GM11168 (cell line): ENCODE measurements around the gene BCAP31.
"Not testable (repeated sequence)": the region's sequence is repeated elsewhere in the genome, so short reads cannot be mapped to it uniquely, and the experiment has no call there.

ENCODE experiments used
- in situ Hi-C: fragments of 300-500 bp; cut with MboI; formaldehyde crosslinking; loops from one replicate; pipeline ENCODE4 v1.12.0; 2022; ENCODE audit warnings: low sequenced_read_pairs; ENCODE audit not compliant: unreplicated experiment

Gene BCAP31

DNA sequence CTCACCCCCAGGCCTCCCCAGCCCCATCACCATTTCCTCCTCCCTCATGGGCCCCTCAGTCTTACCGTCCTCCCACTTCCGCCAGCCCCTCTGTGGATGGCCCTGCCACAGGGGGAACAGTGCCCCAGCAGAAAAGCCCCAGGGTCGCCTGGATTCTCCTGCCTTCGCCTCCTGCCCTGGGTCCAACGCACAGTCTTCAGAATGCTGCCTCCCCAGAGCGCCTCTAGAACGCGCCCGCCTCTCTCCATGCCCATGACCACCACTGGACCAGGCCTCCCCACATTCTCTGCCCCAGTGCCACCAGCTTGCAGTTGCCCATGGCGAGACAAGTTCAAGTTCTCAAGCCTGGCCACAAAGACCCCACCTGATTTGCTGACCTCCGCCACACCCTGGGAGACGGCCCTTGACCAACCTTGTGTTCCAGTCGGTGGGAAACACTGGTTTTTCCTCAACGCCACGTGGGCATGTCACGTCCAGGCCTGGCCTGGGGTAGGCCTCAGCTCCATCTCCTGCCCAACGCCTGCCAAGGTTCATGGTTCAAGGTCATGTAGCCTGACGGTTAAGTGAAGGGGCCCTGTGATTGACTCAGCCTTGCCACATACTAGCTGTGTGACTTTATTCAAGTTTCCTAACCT is 39.2 kb upstream of the BCAP31 start:
- in situ Hi-C loops: no loop called here

DNA sequence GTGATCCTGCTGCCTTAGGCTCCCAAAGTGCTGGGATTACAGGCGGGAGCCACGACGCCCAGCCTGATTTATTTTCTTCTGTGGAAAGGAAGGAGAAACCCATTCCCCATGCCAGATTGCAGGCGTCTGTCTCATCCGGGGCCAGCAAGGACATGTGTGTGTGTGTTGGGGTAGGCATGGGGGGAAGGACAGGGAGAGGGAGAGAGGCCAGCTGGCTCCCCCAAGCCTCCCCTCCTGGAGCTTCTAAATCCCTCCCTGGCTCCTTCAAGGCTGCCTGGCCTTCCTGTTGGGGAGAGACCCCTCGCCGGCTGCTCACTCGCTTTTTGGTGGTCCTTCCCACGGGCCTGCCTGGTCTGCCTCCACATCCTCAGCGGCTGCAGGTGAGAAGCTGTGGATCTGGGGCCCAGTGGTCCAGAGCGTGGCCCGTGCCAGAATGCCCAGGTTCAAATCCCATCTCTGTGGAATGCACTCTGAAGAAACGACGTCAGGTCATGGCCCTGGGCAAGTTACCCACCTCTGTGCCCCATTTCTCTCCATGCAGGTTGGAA is 38.5 kb upstream of the BCAP31 start:
- in situ Hi-C loops: no loop called here

GRCh38 chrX:153761863-153762262 is 37.7 kb upstream of the BCAP31 start:
- in situ Hi-C loops: no loop called here

DNA sequence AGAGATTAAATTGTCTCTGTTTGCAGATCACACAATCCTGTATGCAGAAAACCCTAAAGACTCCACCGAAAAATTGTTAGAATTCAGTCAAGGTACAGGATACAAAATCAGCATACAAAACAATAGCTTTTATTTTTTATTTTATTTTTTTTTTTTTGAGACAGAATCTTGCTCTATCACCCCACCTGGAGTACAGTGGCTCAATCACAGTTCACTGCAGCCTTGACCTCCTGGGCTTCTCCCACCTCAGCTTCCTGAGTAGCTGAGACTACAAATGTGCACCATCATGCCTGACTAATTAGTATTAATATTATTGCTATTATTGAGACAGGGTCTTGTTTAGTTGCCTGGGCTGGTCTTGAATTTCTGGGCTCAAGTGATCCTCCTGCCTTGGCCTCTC is 30.9 kb upstream of the BCAP31 start:
- in situ Hi-C loops: no loop called here

- in situ Hi-C loops: no loop called here
Observed at GRCh38 chrX:153750127-153750774, 26.1 kb upstream of the BCAP31 start.

- in situ Hi-C loops: not testable (repeated sequence)
Observed at GRCh38 chrX:153749017-153749416, 24.8 kb upstream of the BCAP31 start.

- in situ Hi-C loops: not testable (repeated sequence)
Observed at GRCh38 chrX:153746991-153747390, 22.8 kb upstream of the BCAP31 start.

DNA sequence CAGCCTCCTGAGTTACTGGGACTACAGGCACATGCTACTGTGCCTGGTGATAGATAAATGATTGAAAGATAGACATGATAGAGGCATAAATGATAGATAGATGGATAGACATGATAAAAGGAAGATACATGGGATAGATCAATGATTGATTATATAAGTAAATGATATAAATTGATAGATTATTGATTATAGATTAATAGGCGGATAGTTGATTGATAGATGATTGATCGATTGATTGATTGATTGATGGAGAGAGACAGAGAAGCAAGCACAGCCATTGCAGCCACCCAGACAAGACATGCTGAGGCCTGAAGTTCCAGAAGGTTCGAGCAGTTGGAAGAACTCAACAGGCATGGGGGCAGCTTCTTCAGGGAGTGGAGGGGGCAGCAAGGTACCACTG is 22.2 kb upstream of the BCAP31 start:
- in situ Hi-C loops: no loop called here

GRCh38 chrX:153745067-153745433 is 20.9 kb upstream of the BCAP31 start:
- in situ Hi-C loops: not testable (repeated sequence)

- in situ Hi-C loops: no loop called here
Observed at GRCh38 chrX:153744210-153745066, 20.3 kb upstream of the BCAP31 start.

GRCh38 chrX:153743468-153744209 is 19.5 kb upstream of the BCAP31 start:
- in situ Hi-C loops: not testable (repeated sequence)

- in situ Hi-C loops: not testable (repeated sequence)
Observed at GRCh38 chrX:153742796-153743467, 18.7 kb upstream of the BCAP31 start.

GRCh38 chrX:153742111-153742510 is 17.9 kb upstream of the BCAP31 start:
- in situ Hi-C loops: not testable (repeated sequence)

DNA sequence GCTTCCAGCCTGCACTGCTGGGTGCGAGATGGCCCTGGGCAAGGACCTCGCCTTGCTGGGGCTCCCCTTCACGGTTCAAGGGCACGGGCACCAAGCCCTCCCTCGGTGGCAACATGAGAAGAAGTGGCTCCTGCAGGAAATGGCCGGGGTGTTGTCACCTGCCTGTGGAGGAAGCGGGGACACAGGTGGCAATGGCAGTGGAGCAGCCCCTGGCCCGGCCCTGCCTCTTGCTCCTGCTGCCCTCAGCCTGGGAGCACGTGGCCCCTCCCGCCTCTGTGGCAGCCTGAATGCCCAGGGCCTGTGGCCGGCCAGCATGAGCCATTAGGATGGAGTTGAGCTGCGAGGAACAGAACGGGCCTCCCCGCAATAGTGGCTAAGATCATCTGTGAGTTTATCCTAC is 17.3 kb upstream of the BCAP31 start:
- in situ Hi-C loops: no loop called here

DNA sequence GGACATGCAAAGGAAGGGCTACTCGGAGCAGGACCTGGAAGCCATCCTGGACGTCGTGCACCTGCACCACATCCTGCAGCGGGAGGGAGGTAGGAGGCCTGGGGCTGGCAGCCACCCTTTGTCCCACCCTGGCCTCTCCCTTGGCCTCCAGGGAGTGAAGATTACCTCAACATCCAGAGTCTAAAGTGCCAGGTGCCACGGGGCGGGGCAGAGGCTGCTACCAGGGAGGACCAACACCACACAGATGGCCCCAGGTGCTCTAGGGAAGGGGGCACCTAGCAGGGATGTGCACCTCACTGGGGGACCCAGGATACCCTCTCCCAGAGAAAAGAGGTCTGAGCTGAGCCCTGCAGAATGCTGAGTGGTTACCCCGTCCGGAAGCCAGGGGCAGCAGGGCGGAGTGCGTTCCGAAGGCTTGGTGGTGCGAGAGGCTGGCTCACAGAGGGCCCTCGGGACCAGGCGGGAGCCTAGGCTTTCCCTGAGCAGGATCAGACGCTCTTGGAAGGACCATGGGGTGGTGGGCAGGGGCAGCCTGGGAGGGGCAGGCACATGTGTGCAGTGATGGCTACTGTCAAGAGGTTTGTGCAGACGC is 16.5 kb upstream of the BCAP31 start:
- in situ Hi-C loops: no loop called here

DNA sequence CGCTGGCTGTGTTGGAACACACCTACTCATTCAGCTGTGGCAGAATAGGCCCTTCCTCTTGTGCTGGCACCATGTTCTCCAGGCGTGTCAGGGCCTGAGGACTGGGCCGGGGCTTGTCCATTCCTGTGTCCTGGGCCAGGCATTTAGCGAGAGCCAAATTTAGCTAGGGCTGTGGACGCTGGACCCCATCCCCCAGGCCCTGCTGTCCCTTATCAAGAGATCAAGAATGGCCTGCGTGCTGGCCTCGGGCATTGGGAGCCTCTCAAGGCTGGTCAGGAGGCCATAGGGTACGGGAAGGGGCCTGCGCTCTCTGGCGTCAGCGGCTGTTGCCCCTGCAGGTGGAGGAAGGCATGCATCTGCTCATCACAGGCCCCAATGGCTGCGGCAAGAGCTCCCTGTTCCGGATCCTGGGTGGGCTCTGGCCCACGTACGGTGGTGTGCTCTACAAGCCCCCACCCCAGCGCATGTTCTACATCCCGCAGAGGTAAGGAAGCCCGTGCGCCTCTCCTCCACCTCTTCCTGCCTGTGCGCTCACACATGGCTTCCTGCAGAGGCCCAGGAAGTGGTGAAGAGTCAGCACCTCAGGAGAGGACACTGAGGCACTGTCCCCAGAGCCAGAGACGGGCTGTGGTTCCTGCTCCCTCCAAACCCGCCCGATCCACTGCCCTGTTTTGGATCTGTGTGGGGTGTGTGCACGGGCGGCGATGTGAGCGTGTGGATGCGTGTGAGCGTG is 15.7 kb upstream of the BCAP31 start:
- in situ Hi-C loops: no loop called here

DNA sequence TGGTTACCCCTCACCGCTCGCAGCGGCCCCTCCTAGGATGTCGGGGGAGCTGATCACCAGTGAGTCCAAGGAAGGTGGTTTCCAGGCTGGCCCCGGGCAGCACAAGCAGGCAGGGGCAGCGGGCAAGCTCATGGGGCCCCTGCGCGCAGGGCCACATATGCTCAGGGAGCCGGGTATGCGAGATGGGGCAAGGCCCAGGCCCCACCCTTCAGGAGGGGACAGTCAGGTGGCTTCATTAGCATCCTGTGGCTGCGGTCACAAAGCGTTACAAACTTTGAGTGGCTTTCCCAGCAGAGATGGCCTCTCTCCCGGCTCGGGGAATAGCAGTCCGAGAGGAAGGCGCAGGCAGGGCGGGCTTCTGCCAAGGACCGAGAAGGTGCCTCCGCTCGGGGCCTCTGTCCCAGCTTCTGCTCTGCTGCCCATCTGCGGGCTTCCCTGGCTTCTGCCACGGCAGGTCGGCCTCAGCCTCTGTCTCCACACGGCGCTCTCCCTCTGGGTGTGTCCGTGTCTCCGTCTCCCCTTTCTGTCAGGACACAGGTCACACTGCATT is 13.9 kb upstream of the BCAP31 start:
- in situ Hi-C loops: no loop called here

- in situ Hi-C loops: no loop called here
Observed at GRCh38 chrX:153736871-153737441, 12.8 kb upstream of the BCAP31 start.
